COR-L47 (cell line): Measurements from ENCODE around the gene PTPRQ.
A peak's percentile ranks its signal among the peaks of the same experiment; 100 is the strongest.

Experiments
- DNase-seq: peaks from one replicate; lab custom pipeline; 2025; lab: John Stamatoyannopoulos, UW

The PTPRQ gene

DNA sequence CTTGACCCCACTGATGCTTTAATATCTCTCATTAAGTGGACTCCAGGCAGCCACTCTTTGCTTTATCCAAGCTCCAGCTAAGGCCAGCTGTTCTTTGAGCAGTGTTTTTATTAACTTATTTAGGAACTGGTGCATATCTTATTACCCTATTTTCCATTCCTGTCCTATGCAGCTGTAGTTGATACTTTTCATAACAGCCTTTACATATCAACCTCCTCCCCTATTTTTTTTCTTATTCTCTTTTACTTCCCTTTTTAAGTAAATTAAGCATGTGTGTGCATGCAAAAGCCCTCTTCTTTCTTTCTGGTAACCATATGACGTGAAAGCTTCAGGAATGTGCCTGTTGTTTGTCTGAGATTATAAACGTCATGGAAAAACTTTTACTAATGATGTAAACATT lies 121.2 kb downstream of the PTPRQ start:
- DNase-seq, result no peak

DNA sequence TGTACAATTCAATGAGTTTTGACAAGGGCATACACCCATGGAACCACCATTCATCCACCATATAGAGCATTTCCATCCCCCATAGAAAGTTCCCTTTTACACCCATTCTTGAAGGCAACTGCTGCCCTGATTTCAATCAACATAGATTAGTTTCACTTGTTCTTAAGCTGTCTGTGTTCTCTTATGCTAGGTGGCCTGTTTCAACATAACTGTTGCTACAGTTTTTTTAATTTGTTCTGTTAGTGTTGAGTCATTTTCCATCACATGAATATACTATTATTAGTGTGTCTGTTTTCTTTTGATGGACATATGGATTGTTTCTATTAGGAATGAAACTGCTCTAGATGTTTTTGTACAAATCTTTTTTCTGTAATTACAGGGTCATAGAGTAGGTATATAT lies 123.4 kb downstream of the PTPRQ start:
- no peak for DNase-seq

DNA sequence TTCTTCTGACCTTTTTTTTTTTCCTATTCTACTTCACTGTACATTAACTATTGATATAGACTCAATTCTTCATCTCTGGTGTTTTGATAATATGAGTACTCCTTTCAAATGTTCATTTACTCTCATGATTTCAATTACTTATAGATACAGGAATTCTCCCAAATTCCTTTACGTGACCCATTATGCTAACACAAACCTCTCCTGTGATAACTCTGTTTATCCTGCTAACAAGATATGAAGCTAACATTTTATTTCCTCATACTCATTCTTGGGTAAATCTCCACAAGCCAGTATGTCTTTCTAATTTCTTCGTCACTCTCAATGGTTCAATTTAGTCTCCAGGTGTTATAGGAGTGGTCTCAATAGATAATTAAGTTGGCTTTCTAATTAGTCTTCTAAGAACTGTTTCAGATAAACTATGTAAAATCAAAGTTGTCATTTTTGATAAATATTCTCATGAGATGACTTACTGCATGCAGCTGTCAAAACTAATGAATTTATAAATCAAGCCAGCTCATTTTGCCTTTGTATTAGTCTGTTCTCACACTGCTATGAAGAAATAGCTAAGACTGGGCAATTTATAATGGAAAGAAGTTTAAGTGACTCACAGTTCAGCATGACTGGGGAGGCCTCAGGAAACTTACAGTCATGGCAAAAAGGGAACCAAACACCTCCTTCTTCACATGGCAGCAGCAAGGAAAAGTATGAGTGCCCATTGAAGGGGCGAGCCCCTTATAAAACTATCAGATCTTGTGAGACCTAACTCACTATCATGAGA lies 132.8 kb downstream of the PTPRQ start:
- no peak for DNase-seq

DNA sequence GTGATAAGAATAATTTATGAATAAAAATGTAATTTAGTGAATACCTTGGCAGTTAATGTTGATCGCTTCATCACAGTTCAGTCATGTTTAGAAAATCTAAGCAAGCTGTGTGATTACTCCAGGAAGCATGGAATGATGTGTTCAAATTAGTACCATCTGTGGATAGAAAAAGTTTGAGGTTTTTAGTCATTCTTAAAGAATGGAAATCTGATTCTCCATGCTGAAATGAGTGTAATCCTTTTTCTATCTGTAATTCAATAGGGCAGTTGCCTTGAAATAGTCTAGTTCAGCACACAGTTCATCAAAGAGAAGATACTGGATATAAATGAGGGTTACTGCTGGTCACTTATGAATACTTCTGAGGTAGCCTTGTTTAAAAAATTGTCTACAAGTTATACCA lies 136.2 kb downstream of the PTPRQ start:
- DNase-seq, result no peak

DNA sequence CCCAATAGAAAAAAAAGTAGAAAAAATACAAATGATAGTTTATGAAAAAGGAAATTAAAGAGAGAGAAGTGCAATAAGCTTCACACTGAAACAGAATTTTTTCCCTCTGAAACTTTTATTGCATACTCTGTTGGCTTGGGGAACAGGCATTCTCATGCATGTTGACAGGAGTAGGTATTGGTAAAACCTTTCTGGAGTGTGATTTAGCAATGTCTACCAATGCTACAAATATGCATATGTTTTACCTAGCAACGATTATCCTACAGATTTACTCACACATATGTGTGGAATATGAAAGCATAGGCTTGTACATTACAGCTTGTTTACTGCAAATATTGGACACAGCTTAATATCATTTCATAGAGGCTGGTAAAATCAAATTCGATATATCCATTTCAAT lies 137.7 kb downstream of the PTPRQ start:
- no peak for DNase-seq

DNA sequence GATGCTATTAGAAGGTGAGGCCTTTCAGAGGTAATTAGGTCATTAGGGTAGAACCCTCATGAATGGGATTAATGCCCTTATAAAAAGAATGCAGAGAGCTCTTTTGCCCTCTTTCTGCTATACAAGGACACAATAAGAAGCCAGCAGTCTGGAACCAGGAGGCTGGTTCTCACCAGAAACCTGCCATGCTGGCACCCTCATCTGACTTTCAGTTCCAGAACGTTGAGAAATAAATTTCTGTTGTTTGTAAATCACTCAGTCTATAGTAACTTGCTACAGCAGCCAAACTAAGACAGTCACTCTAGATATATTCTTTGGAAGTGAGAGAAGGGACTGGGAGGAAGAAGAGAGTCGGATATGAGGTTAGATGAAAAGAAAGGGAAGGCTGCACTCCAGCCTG lies 138.4 kb downstream of the PTPRQ start:
- DNase-seq, result no peak

DNA sequence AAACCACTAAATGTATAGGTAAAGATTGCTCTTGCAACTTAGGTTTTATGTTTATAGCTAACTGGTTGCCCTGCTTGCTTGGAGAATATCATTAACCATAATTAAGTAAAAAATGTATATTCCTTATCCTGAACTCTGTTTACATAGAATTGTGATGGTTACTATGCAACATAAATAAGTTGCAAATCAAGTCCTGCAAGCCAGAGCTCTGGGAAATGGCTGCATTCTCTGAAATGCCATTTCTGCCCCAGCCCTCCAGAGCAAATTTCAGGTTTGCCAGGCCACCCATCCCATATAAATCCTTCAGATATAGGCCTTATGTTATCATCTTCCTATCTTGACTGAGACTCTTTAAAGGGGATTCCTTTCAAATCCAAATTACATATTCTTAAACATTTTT lies 145.0 kb downstream of the PTPRQ start:
- no peak for DNase-seq

DNA sequence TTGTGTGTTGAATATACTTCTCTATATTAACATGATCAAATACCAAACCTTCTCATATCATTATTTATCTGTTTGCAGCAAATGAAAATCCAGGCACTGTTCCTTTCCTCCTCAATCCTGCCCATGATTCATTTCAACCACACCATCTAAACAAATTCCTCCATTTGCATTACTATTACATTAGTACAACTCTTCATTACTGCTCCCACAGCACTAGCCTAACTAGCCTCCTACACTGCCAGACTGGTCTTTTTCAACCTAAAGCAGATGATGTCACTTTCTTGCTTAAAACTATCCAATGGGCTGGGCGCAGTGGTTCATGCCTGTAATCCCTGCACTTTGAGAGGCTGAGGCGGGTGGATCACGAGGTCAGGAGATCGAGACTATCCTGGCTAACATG lies 146.1 kb downstream of the PTPRQ start:
- no peak for DNase-seq

DNA sequence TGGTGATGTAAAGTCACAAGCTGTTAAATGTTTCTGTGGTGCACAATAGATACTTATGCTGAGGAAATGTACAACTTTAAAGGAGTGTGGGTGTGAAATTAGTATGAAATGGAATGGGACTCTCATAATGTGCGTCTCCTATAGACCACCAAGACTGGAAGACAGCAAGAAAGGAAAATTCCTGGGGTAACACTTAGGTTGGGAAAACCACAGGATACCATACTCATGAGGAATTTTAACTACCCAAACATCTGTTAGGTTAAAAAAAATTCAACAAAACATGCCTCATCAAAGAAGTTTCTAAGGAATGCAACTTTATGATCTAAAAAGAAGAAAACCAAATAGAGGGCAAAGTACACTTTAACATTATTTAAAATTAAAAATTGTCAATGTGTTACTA lies 149.7 kb downstream of the PTPRQ start:
- no peak for DNase-seq

DNA sequence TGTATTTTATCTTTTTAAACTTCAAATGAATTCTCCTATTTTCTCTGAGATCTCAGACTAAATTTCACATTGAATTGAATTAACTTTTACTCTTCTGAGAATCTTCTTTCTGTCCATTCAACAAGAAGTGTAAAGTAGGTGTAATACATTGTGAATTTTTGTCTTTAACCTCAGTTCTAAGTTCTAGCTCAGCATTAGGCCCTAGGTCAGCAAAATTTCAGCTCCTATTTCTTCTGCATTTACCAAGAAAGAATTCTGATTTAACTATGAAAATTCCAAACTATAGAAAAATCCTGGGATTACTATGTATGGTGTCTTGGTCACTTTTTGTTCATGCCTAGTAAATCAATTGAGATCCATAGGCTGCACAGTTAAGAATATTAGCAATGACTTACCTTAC lies 152.5 kb downstream of the PTPRQ start:
- no peak for DNase-seq

DNA sequence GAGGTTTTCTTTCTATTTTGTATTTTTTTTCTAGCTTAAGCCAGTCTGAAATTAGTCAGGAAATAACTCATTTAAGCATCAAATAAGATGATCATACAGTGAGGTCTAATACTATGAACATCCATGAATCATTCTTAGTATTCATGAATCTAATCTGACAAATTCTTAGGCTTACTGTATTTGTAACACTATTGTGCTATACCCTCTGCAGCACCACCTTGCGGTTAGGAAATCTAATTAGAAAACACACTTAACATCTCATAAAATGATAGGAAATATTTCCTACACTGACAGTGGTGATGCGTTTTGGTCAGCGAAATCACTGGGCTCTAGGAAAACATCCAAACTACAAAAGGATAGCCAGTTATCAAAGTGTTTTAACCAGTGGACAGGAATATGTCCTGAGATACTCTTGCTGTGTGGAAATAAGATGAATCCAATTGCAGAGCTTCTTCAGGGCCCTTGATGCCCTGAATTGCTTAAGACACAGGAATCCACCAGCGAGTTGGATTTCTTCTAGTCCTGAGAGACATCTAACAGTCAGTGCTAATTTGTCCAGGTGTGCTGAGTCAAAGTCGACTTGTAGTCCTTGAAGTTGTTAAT lies 154.1 kb downstream of the PTPRQ start:
- no peak for DNase-seq

DNA sequence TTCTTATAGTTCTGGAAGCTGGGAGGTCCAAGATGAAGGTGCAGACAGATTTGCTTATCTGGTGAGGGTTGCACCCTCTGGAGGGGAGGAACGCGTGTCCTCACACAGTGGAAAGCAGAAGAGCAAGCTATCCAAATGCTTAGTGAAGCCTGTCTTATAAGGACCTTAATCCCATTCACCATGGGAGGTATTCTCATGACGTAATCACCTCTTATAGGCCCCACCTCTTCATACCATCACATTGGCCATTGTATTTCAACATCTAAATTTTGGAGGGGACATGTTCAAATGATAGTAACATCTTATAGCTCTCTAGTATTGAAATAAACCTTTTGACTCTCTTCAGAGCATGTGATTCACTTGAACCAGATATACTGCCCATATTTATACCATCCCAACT lies 158.4 kb downstream of the PTPRQ start:
- no peak for DNase-seq

DNA sequence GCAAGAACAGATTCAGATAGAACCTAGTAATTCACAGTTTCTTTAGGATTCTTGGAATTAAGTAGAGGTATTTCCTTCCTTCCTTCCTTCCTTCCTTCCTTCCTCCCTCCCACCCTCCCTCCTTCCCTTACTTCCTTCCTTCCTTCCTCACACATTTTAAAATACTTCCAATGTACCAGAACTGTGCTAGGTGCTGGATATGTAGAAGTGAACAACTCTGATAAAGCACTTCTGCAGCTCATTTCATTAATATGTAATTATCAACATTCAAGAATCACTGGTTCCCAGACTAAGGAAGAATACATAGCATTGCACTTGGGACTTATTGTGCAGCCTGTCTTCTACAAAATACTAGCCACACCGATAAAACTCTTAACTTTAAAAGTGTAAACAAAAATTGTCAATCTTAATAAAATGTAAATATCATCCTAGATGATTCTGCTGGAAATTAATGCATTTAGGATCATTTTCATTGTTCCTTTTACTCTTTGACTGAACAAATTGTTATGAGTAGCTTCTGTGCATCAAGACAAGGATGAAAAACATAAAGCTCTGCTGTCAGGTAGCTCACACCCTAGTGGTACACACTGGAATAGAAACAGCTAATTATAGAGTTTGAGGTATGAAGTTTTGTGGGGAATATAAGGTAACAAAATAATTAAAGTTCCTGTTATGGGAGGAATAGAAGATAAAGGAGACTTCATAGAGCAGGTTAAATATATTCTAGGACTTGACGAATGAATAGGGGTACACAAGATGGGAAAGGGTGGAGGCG lies 163.5 kb downstream of the PTPRQ start:
- DNase-seq, result no peak

DNA sequence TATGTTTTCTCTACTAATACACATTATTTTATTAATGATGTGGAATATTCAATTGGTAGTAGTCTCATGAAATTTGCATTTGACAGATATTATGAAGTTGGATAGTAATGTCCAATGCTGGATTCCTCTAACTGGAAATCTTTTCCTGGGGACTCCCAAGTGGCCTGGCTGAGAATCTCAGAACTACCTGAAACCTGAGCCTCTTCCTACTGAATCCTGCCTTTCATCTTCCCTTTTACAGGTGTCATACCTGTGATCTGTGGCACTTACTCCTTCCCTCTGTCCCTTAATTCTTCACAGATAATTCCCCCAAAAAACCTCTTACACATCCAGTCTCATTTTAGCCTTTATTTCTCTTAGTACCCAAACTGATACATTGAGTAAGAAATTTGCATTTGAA lies 173.7 kb downstream of the PTPRQ start:
- no peak for DNase-seq

DNA sequence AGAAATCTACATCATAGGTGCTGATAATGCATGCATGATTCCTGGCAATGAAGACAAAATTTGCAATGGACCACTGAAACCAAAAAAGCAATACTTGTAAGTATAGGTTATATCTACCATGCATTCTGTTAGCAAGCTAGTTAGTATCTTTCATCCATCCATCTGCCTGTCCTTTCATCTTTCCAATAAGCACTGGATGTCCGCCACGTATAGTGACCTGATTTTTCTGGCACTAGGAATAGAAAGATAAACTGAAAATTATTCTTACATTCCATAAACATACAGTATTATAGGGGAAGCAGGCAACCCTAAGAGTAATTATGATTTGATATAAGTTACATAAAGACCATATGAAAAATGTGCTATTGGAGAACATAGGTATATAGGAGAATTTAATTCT lies 176.2 kb downstream of the PTPRQ start:
- DNase-seq, result no peak

DNA sequence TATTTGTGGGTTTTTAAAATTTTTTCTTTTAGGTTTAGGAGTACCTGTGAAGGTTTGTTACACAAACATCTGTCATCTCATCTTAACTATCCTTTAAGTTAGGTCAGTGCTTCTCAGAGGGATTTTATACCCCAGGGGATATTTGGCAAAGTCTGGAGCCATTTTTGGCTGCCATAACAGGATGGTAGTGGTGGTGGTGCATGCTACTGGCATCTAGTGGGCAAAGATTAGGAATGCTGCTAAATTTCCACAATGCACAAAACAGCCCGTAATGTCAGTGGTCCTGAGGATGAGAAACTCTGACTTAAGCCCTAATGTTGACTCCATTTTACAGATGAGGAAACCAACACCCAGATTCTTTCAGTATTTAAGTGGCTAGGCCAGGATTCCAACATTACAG lies 178.2 kb downstream of the PTPRQ start:
- no peak for DNase-seq

DNA sequence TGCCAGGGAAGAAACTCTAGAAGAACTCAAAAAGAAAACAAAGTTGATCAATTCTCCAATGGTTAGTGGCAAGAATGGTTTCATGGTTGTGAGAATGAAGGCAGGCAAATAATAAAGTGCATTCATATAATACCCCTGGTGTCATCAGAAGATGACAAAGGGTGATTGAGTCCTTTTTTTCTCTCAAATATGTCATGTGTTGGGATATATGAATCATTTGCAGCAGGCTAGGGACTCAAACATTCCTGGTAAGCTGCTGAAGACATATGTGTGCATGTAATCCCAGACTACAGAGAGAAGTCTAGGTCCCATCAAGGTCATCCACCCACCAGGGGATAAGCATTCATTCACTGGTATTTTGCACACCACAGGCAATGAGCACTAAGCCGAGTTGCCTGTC lies 181.0 kb downstream of the PTPRQ start:
- no peak for DNase-seq

DNA sequence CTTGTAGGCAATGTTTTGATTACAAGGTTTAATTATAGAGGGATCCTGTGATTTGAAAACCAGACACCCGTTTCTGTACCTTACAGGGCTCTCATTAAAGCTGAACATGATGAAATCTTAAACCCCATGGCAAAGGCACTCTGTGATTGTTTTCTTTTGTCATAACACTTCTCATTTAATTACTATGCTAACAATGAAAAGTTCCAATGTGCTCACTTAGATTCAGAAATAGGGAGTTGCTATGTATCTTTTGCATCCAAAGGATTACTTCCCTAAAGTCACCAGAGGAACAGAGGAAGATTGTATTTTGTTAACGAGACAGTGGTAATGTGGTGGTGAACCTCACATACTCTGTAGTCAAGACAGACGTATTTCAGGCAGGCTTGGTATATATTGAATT lies 181.9 kb downstream of the PTPRQ start:
- peak; percentile 79 for DNase-seq

DNA sequence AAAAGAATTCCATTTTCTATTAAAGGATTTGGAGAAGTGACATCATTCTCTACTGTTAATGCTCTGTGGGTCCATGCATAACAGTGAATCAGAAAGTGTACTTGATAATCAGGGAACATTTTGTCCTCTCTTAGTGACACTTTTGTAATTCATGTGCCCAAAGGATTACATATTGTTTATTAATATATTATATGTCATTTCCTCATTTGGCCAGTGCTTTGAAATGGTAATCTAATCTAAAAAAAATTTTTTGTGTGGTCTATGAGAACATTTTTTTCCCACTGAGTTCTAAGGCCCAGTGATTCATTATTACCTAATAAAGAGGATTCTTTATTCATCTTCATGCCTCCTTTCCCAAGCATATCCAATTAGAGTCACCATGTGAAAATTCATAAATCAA lies 183.7 kb downstream of the PTPRQ start:
- DNase-seq, result no peak

DNA sequence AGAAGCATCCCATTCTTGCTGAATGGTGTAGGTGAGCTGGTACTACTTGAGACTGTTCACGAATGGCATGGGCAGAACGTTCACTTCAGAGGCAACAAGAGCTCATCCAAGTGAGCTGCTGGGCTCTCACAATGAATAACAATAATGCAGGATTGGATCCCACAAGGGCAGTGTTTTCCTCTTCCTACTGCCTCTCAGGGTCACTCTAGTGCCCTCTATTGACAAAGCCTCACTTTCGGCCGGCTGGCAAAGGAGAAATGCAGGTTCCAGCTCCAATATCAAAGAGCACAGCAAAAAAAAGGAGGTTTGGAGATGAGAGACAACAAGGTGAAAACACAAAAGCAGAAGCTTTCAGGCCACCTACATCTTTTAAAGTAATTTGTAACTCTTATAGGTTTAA lies 188.8 kb downstream of the PTPRQ start:
- no peak for DNase-seq

DNA sequence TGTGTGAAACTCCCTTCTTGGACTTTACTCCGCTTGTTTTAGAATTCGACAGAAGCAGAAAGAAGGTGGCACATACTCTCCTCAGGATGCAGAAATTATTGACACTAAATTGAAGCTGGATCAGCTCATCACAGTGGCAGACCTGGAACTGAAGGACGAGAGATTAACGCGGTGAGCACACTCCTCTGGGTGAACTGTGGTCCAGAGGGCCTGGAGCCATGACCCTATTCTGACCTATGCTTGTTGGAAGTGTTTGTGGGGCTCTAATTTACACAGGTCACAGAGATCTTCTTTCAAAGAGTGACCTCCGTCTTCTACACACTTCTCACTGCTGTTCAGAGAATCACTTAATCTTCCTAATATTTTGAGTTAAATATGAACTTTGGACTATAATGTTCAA lies 190.9 kb downstream of the PTPRQ start:
- no peak for DNase-seq

DNA sequence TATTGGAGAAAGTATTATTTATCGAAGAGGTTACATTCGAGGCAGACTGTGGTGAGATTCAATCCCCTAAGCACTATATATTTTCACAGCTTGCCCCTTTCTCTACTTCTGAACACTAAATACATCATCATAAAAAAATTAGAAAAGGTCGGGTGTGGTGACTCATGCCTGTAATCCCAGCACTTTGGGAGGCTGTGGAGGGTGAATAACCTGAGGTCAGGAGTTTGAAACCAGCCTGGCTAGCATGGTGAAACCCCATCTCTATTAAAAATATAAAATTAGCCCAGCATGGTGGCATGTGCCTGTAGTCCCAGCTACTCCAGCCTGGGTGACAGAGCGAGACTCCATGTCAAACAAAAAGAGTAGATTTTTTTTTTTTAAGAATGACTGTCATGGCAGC lies 192.8 kb downstream of the PTPRQ start:
- DNase-seq, result no peak

DNA sequence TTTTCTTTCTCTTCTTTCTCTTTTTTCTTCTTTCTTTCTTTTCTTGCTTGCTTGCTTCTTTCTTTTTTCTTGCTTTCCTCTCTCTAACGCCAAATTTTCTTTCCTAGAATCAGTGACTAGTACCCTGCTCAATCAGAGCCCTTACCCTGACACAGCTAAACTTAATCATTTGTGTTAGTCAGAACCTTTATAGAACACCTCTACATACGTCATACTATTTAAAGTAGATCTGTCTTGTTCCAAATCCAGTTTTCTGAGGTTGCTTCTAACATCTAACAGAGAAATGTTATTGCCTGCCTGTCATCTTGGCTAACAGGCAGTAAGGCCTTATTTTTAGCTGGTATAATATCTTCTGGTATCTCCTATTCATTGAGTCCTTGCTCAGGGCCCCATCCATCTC lies 197.9 kb downstream of the PTPRQ start:
- DNase-seq, result no peak
